Measurements from ENCODE around the gene CEBPB.
"Not testable (repeated sequence)": the region's sequence is repeated elsewhere in the genome, so short reads cannot be mapped to it uniquely, and the experiment has no call there.

Gene CEBPB

DNA sequence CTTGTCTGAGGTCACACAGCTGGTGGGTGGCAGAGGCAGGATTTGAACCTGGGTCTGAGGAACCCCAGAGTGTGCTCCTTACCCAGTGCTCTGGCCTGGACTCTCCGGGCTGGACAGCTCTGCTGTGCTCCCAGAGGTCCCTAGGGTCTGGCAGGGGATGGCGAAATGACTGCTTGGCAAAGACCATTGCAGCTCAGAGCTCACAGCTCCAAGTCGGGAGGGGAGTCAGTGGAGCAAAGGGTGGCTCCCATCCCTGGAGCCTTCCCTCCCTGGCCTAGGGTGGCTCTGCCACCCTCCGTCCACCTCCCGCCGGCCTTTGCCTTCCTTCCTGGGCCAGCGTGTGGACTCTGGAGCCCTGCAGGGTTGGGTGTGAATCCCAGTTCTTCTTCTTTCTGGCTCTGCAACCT is 17.5 kb downstream of the CEBPB start:
- Mint-ChIP-seq H3K4me3 (no peak overlapping the region), H3K36me3 (ENCODE audit: low read depth) (no peaks in the 10 kb centered on the region), H3K4me1 (peaks cover 7% of the 10 kb centered on the region), H3K9me3 (peaks cover 8% of the 10 kb centered on the region), H3K27me3 (peaks cover 2% of the 10 kb centered on the region), H3K27ac (no peak overlapping the region)
- ATAC-seq (no peak), DNase-seq (no peak)

DNA sequence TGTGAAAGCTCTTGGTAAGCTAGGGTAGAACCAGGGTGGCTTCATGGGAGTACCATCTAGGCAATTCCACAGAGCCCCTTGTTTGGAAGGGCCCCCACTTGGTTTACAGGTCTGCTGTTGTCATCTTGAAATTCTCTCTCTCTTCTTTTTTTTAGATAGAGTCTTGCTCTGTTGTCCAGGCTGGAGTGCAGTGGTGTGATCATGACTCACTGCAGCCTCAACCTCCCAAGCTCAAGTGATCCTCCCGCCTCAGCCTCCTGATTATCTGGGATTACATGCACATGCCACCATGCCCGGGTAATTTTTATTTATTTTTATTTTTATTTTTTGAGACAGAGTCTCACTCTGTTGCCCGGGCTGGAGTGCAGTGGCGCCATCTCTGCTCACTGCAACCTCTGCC is 18.2 kb downstream of the CEBPB start:
- not testable (repeated sequence) for ATAC-seq; H3K27me3 Mint-ChIP-seq; H3K27ac Mint-ChIP-seq; DNase-seq; H3K9me3 Mint-ChIP-seq; H3K36me3 Mint-ChIP-seq (ENCODE audit: low read depth); H3K4me3 Mint-ChIP-seq; H3K4me1 Mint-ChIP-seq

DNA sequence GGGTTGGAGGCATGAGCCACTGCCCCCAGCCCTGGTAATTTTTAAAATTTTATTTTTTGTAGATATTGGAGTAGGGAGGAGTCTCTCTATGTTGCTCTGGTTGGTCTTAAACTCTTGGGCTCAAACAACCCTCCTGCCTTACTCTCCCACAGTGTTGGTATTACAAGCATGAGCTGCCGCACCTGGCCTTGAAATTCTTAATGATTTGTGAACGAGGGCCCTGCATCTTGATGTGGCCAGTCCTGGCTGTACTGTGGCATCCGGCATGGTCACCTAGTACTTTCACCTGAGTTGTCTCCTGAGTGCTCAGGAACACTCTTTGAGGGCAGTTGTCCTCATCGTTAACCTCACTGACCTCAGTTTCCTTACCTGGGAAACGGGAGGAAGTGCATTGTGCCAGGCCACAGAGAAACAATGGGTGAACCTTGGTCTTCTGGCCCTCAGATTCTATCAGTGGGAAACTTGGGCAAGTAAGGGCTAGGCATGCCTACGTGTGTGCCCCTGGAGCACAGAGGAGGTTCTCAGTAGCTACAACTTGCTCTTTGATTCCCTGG is 19.5 kb downstream of the CEBPB start:
- DNase-seq (no peak), ATAC-seq (no peak)
- Mint-ChIP-seq H3K27ac (no peak overlapping the region), H3K36me3 (ENCODE audit: low read depth) (no peaks in the 10 kb centered on the region), H3K27me3 (peaks cover 7% of the 10 kb centered on the region), H3K4me1 (peaks cover 9% of the 10 kb centered on the region), H3K4me3 (no peak overlapping the region), H3K9me3 (no peaks in the 10 kb centered on the region)

DNA sequence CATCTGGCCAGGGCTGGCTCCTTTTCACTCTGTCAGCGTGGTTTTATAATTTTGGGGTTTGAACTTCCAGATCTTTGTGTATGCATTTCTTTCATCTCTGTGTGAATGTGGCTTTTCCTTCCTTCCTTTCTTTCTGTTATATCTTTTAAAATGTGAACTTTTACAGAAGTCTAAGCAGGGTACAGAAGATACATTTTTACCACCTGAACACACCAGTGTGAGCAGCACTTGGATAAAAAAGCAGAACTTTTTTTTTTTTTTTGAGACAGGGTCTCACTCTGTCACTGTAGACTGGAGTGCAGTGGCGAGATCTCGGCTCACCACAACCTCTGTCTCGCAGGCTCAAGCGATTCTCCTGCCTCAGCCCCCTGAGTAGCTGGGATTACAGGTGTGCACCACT is 20.5 kb downstream of the CEBPB start:
- H3K4me1 Mint-ChIP-seq = peaks cover 9% of the 10 kb centered on the region
- H3K36me3 Mint-ChIP-seq (ENCODE audit: low read depth) = no peaks in the 10 kb centered on the region
- no peak overlapping the region for H3K4me3 Mint-ChIP-seq
- DNase-seq (no peak), ATAC-seq (no peak)
- H3K27me3 Mint-ChIP-seq = peaks cover 9% of the 10 kb centered on the region
- no peak overlapping the region for H3K27ac Mint-ChIP-seq
- H3K9me3 Mint-ChIP-seq = no peaks in the 10 kb centered on the region

DNA sequence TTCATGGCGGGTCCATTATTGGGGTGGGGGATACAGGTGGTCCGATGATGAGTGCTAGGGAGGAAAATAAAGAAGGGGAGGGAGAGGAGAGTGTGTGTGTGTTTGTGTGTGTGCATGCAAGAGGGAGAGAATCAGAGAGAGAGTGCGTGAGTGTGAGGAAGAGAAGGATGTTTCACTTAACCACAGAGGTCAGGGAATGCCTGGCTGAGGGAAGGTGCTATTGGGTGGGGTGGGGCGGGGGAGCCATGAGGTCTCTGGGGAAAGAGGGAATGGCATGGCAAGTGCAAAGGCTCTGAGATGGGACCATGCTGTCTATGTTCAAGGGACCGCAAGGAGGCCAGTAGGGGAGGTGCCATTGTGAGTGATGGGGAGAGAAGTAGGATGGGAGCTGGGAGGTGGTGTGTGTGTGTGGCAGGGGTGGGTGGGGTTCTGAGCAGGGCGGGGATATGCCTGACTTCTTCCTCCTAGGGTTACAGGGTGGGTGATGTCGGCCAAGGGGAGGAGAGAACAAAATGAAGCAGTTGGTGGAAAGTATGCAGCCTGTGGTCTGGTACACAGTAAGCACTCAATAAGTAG is 23.0 kb downstream of the CEBPB start:
- H3K36me3 Mint-ChIP-seq (ENCODE audit: low read depth) = no peaks in the 10 kb centered on the region
- peaks cover 9% of the 10 kb centered on the region for H3K4me1 Mint-ChIP-seq
- H3K4me3 Mint-ChIP-seq = no peak overlapping the region
- DNase-seq (no peak), ATAC-seq (no peak)
- no peak overlapping the region for H3K27ac Mint-ChIP-seq
- no peaks in the 10 kb centered on the region for H3K9me3 Mint-ChIP-seq
- H3K27me3 Mint-ChIP-seq = peaks cover 13% of the 10 kb centered on the region

DNA sequence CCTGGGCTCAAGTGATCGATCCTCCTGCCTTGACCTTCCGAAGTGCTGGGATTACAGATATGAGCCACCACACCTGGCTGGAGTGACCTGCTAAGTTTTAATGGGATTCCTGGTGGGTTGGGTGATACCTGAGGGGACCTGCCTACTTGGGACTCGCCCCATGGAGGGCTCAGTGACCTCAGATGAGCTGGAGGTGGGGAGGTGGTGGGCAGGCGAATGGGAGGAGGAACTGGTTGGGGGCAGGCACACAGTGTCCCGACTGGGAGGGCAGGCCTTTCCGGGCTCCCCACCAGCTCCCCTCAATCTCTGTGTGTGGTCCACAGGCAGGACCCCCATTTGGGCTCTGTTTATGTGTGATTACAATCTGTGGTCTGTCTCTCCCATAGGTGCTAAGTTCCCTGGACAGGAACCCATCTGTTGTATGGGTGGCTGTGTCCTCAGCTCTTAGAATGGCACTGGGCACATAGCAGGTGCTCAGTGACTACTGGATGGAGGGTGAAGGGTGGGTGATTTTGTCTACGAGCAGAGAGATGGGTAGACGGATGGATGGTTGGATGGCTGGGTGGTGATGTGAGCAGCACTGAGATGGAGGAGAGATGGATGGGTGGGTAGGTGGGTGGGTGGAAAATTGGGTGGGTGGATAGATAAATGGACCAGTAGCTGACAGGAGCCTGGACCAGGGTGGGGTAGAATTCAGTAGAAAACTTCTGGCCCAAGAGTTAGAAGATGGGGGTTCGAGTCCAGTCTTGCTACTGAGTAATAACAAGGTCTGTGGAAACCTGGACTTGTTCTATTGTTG is 23.8 kb downstream of the CEBPB start:
- no peaks in the 10 kb centered on the region for H3K36me3 Mint-ChIP-seq (ENCODE audit: low read depth)
- no peaks in the 10 kb centered on the region for H3K9me3 Mint-ChIP-seq
- H3K4me1 Mint-ChIP-seq = peaks cover 9% of the 10 kb centered on the region
- no peak overlapping the region for H3K27ac Mint-ChIP-seq
- peaks cover 13% of the 10 kb centered on the region for H3K27me3 Mint-ChIP-seq
- ATAC-seq (no peak), DNase-seq (no peak)
- no peak overlapping the region for H3K4me3 Mint-ChIP-seq

DNA sequence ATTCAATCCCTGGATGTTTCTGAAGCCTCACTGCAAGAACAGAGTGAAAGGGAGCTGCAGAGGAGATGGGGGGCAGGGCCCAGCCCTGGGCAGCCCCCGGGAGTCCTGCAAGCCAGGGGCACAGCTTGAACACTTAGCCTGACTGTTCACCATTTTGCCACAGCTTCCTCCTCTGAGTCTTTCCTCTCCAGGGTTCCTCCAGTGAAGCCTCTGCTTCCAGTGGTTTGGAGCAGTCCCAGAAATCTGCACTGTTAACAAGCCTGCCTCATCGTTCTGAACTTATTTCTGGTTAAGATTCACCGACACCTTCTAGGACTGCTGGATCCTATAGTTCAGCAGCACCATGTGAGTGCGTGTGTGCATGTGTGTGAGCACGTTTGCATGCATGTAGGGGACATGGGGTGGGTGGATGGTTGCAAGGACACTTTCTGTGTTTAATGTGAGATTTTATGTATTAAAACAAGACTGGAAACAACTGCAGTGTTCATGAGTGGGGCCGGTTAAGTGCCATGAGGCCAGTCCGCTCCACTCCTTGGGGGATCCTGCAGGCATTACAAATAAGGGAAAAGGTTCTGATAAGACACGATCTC is 24.6 kb downstream of the CEBPB start:
- Mint-ChIP-seq H3K4me3 (no peak overlapping the region), H3K4me1 (peaks cover 9% of the 10 kb centered on the region), H3K27me3 (peaks cover 13% of the 10 kb centered on the region), H3K36me3 (ENCODE audit: low read depth) (no peaks in the 10 kb centered on the region), H3K27ac (no peak overlapping the region), H3K9me3 (no peaks in the 10 kb centered on the region)
- ATAC-seq = no peak
- DNase-seq = no peak

DNA sequence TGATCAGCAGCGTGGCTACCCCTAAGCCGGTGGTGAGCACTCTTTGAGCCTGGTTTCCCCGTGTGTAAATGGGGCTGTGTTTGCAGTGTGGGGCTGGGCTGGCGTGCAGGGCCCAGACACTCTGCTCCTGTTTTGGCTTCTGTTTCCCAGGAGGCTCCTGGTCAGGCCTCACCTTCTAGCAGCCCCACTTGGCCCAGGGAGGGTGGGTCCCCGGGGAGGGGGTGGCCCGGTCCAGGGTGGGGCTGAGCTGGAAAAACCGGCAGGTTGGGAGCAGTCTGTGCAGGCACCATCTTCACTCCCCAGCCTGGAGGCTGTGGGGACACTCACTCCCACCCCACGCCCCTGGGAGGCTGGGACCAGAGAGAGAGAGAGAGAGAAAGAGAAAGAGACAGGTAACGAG is 25.3 kb downstream of the CEBPB start:
- no peak overlapping the region for H3K4me3 Mint-ChIP-seq
- DNase-seq (no peak), ATAC-seq (no peak)
- H3K4me1 Mint-ChIP-seq = peaks cover 8% of the 10 kb centered on the region
- no peaks in the 10 kb centered on the region for H3K9me3 Mint-ChIP-seq
- H3K27me3 Mint-ChIP-seq = peaks cover 13% of the 10 kb centered on the region
- no peaks in the 10 kb centered on the region for H3K36me3 Mint-ChIP-seq (ENCODE audit: low read depth)
- H3K27ac Mint-ChIP-seq = no peak overlapping the region

DNA sequence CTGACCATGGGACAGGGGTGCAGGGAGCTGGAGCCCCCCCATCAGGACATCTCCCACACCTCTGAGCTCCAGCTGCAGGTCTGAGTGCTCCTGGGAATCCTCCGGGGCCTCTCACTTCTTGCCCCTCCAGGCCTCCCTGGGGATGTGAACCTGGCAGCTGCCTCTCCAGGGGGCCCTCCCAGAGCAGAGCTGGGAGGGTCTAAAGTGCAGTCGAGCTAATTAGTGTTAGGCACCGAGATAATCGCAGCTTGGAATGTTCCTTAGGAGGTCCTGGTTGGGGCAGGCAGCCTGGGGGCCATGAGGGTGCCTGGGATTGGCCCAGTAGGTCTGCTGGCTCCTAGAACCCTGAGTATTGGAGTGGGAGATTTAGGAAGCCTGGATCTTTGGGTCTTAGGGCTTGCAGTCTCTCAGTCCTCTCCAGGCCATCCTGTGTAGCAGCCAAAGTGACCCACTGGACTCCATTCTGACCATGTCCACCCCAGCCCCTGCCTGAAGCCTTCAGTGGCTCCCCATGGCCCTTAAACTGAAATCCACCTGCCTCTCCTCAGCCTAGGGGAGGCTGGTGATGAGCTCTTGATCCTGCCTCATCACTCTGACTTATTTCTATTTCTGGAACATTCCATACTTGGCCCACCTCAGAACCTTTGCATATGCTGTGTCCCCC is 26.0 kb downstream of the CEBPB start:
- Mint-ChIP-seq H3K36me3 (ENCODE audit: low read depth) (no peaks in the 10 kb centered on the region), H3K4me1 (peaks cover 1% of the 10 kb centered on the region), H3K4me3 (no peak overlapping the region), H3K9me3 (no peaks in the 10 kb centered on the region), H3K27me3 (peaks cover 13% of the 10 kb centered on the region), H3K27ac (no peak overlapping the region)
- no peak for DNase-seq
- ATAC-seq = no peak

DNA sequence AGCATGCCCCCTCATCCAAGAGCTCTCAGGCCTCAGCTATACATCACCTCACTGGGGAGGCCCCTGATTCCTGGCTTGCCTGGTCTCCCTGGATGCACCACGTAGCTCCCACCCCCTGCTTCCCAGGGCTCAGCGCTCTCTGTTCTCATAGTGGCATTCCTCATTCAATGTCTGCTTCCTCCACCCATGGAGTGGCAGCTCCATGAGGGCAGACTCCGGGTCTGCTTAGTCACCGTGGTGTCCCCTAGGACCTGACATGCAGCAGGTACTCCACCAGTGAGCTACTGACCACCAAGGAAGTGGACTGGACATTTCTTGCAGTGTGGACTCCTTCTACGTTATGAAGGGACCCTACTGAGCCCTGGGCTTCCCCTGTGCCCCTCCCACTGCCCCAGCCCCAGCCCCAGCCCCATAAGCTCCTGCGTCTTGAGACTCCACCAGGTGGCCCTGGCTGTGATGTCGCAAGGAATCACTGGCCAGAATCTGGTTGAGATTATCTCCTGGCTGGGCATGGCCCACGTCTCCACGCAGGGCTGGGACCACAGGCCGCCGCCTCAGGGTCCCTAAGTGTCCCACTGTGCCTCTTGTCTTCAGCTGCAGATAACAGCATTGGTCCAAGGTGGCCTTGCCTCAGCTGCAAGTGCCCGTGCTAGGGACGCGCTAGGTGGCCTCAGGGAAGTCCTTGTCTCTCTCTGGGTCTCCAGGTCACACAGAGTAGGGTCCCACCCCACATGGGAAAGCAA is 26.7 kb downstream of the CEBPB start:
- peaks cover 1% of the 10 kb centered on the region for H3K4me1 Mint-ChIP-seq

DNA sequence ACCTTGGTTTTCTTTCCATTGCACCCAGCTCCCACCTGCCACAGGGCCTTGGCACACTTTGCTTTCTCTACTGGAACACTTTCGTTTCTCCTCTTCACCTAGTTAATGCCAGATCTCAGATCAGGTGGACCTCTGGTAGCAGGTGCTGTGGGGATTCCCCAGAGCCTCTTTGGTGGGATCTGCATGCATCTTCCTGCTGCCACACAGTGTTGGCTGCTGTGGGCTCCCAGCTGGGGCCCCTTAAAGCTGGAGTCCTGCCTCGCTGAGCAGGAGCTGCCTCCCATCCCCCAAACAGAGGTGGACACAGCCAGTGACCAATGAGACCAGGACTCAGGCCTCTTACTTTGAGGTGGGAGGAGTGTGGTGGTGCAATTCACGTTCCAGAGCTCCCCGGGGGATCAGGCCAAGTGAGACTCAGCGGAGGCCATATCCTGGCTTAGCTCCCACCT is 28.4 kb downstream of the CEBPB start:
- H3K9me3 Mint-ChIP-seq = no peaks in the 10 kb centered on the region
- peaks cover 11% of the 10 kb centered on the region for H3K27me3 Mint-ChIP-seq
- no peak overlapping the region for H3K4me3 Mint-ChIP-seq
- no peaks in the 10 kb centered on the region for H3K36me3 Mint-ChIP-seq (ENCODE audit: low read depth)
- DNase-seq = no peak
- H3K27ac Mint-ChIP-seq = no peak overlapping the region
- no peaks in the 10 kb centered on the region for H3K4me1 Mint-ChIP-seq
- ATAC-seq = no peak

More for the DNA sequence above, 26.7 kb downstream of the CEBPB start:
- no peak for ATAC-seq
- H3K27me3 Mint-ChIP-seq = peaks cover 12% of the 10 kb centered on the region
- H3K4me3 Mint-ChIP-seq = no peak overlapping the region
- no peak for DNase-seq
- H3K9me3 Mint-ChIP-seq = no peaks in the 10 kb centered on the region
- no peak overlapping the region for H3K27ac Mint-ChIP-seq
- no peaks in the 10 kb centered on the region for H3K36me3 Mint-ChIP-seq (ENCODE audit: low read depth)

DNA sequence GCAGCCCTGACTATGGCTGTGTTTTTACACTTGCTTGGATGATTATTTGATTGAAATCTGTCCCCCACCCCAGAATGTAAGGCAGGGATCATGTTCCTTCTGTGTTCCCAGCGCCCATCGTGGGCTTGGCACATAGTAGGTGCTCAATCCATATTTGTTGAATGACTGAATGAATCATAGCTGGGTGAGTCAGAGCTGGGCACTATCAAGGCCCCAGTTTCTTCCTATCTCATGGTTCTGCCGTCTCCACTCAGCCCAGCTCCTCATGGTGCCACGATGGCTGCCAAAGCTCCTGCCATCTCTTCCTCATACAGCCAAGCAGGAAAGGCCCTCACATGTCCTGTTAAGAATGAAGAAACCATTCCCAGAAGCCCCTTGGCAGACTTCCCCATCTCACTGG is 29.0 kb downstream of the CEBPB start:
- DNase-seq (no peak), ATAC-seq (no peak)
- no peaks in the 10 kb centered on the region for H3K4me1 Mint-ChIP-seq
- peaks cover 9% of the 10 kb centered on the region for H3K27me3 Mint-ChIP-seq
- H3K27ac Mint-ChIP-seq = no peak overlapping the region
- no peak overlapping the region for H3K4me3 Mint-ChIP-seq
- no peaks in the 10 kb centered on the region for H3K36me3 Mint-ChIP-seq (ENCODE audit: low read depth)
- no peaks in the 10 kb centered on the region for H3K9me3 Mint-ChIP-seq

DNA sequence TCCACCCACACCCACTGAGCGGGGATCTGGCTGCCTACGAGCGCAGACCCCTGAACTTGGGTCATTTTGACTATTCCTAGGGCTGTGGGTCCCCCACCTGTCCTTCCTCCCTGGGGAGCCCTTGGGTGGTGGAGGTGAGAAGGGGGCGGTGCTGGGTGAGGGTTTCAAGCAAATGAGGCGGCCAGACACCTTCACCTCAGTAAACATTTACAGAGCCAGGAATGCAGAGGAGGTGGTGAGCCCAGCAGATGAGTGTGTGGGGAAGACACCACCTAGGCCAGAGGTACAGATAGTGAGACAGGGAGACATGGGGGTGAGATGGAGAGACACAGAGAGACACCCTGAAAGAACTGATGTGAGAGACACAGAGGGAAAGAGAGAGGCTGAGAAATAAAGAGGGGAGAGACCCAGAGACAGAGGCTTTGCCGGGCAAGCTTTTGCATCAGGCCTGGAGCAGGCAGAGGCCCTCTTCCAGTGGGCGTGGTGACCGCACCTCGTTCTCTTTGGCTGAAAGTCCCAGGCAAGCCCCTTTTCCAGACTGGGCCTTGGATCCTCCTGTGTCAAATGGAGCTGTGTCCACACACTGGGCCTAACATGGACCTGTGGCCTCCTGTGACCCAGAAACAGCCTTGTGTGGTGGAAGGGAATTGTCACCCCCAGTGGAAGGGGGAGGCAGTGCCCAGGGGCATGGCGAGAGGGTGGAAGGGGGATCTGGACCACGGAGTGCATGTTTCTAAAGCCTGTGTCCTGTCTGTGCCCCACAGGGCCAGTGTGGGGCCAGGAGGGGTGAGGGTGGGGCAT is 29.7 kb downstream of the CEBPB start:
- no peak overlapping the region for H3K27ac Mint-ChIP-seq
- DNase-seq = no peak
- H3K4me1 Mint-ChIP-seq = peaks cover 3% of the 10 kb centered on the region
- H3K9me3 Mint-ChIP-seq = no peaks in the 10 kb centered on the region
- peaks cover 5% of the 10 kb centered on the region for H3K27me3 Mint-ChIP-seq
- H3K36me3 Mint-ChIP-seq (ENCODE audit: low read depth) = no peaks in the 10 kb centered on the region
- H3K4me3 Mint-ChIP-seq = no peak overlapping the region
- ATAC-seq = no peak
